Activated CD8-positive, alpha-beta memory T cell treated with anti-CD3 and anti-CD28 coated beads for 48 hours (primary cell): ENCODE measurements around the gene SPATA4.

Experiments
- DNase-seq, 3 experiments: peaks; one replicate each; pipeline ENCODE4 v3.0.0-alpha.2; 2020; ENCODE audit warnings: low read depth in 2 of 3, low spot score in 2 of 3

The SPATA4 gene

DNA sequence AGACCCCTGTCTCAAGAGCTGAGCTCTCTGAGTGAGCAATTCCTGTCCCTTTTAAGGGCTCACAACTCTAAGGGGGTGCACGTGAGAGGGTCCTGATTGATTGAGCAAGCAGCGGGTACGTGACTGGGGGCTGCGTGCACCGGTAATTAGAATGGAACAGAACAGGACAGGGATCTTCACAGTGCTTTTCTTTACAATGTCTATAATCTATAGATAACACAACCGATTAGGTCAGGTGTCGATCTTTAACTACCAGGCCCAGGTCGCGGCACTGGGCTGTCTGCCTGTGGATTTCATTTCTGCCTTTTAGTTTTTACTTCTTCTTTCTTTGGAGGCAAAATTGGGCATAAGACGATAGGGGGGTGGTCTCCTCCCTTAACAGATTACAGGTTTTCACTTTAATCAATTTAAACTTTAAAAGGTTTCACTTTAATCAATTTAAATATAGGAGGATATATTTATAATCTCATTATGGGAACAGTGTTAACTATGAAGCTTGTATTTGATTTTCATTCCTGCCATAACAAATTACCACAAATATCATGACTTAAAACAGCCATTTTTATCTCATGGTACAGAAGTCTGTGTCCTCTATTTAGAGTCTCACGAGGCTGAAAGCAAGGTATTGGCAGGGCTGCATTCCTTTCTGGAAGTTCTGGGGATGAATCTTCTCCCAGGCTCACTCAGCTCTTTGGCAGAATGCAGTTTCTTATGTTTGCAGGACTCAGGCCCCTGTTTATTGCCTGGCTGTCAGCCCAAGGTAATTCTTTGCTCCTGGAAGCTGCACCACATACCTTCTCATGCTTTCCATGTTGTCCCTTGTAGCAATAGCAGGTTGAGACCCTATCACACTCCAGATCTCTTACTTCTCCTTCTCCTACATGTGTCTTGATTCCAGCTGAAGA is 5.2 kb downstream of the SPATA4 start:
- no peak for DNase-seq

DNA sequence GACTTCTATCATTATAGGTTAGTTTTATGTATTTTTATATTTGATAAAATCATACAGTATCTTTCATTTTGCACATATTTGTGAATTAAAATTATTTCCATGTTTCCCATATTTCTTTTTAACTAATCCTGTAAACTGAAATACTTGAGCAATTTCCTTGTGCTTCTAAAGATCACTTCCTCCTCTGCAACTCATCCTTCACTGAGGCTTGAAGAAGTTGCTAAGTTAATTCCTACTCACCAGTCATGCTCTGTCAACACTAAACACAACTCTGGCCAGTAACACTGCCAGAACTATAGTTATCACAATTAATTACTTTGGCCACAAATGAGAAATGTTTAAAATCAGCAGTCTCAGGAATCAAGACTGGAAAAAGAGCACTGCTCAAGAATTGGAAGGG is 6.7 kb downstream of the SPATA4 start:
- DNase-seq: no peak

- DNase-seq: no peak
These were observed 7.8 kb downstream of the SPATA4 start for GRCh38 chr4:176187624-176188023.

GRCh38 chr4:176186671-176187395 is 8.6 kb downstream of the SPATA4 start:
- no peak for DNase-seq

GRCh38 chr4:176186067-176186466 is 9.3 kb downstream of the SPATA4 start:
- no peak for DNase-seq

DNA sequence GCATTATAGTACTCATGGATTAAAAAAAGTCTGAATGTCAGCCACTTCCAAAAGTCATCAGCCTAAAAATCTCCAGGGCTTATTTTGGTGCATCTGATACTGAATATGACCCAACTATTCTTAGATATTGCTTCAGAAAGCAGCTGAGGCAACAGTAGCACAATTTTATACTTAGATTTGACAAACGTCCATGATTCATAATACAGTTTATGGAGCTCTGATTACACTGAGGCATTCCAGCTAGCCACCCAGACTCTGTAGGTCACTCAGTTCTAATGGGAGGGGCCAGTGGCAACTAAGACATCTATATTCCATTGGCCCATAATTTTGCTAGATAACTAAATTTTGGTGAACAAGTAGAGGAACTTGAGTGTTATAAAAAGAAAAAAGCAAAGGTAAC is 10.3 kb downstream of the SPATA4 start:
- no peak for DNase-seq

DNA sequence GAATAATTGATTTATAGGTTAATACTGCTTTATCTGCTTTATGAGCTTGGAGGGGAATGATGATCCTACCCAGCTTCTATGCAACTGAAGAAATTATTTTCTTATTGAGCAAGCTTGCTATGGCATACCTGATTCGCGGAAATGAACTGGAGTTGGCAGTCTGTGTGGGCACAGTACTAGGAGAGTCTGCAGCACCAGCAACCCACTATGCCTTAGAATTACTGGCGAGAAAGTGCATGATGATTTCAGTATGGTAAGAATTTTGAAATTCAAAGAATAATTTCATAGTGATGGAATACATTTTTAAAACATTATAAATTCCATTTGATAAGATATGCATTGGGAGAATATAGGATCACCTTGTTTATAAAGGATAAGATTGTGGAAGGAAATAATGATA is 32.3 kb downstream of the SPATA4 start:
- DNase-seq: no peak

GRCh38 chr4:176156656-176157055 is 38.7 kb downstream of the SPATA4 start:
- no peak for DNase-seq

- DNase-seq: no peak
These were observed 42.3 kb downstream of the SPATA4 start for GRCh38 chr4:176153124-176153523.

- DNase-seq: no peak
These were observed 44.7 kb downstream of the SPATA4 start for GRCh38 chr4:176150704-176151103.

DNA sequence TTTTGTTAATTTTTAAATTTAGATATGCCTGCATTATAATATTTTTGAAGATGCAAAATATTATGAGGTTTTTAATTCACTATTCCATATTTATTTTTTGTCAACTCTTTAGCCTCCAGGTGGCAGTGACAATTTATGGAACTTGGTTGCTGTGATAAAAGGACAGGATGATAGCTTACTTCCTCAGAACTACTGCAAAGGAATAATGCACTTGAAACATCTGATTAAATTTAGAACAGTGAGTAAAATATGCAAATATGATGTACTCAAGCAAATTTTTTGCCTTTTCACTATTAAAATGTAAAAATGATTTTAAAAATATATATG is 45.1 kb downstream of the SPATA4 start:
- DNase-seq: no peak

- no peak for DNase-seq
These were observed 45.6 kb downstream of the SPATA4 start for GRCh38 chr4:176149680-176150355.

- DNase-seq: no peak
These were observed 53.1 kb downstream of the SPATA4 start for GRCh38 chr4:176142253-176142652.

DNA sequence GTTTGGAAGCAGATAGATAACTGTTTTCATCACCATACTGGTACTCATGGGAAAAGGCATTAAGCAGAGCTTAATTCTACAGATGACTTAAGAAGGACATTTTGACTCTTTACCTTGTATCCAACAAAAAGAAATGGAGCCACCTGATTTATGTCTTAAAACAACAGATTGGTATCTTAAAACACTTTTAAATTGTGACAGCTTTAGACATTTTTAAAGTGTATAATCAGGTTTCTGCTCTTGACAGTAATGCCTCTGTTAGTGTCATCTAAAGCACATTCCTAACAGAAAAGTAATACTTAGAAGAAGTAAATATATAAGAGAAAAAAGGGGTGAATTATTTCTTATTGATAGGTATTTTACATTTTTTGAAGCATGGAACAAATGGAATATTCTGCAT is 55.9 kb downstream of the SPATA4 start:
- no peak for DNase-seq

- DNase-seq: no peak
These were observed 57.8 kb downstream of the SPATA4 start for GRCh38 chr4:176137631-176138030.

DNA sequence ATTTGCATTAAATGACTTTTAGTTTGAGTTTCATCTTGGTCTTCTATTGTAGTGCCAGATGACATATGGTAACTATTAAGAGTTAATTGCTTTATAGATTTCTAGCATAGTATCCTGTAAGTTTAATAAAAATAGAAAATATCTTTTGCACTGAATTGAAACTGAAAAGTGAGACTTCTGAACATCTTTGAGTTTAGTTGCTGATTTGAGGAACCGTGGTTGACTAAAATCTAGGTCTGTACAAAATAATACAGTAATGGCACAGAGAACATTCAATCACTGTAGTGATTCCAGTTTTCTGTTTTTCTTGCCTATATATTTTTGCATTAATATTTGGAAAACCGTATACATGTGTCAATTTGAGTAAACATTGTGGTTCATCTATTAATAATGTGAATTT is 60.7 kb downstream of the SPATA4 start:
- no peak for DNase-seq
